Measurements from ENCODE around the gene ADAMTSL1.
"Not testable (repeated sequence)": the region's sequence is repeated elsewhere in the genome, so short reads cannot be mapped to it uniquely, and the experiment has no call there.

The ADAMTSL1 gene

GRCh38 chr9:18921366-18922075 is 447.6 kb downstream of the ADAMTSL1 start:
- no peak for DNase-seq

- no peak for DNase-seq
Measured at GRCh38 chr9:18922161-18922885, 448.4 kb downstream of the ADAMTSL1 start.

GRCh38 chr9:18923167-18923566 is 449.2 kb downstream of the ADAMTSL1 start:
- DNase-seq, result no peak

GRCh38 chr9:18923671-18924430 is 449.9 kb downstream of the ADAMTSL1 start:
- no peak for DNase-seq

- DNase-seq, result no peak
Measured at GRCh38 chr9:18925880-18926279, 451.9 kb downstream of the ADAMTSL1 start.

- no peak for DNase-seq
Measured at GRCh38 chr9:18926513-18926912, 452.6 kb downstream of the ADAMTSL1 start.

- no peak for DNase-seq
Measured at GRCh38 chr9:18928711-18929110, 454.8 kb downstream of the ADAMTSL1 start.

GRCh38 chr9:18930611-18931010 is 456.7 kb downstream of the ADAMTSL1 start:
- DNase-seq, result not testable (repeated sequence)

- DNase-seq, result no peak
Measured at GRCh38 chr9:18935541-18935940, 461.6 kb downstream of the ADAMTSL1 start.

- DNase-seq, result no peak
Measured at GRCh38 chr9:18936094-18936871, 462.3 kb downstream of the ADAMTSL1 start.

- DNase-seq, result no peak
Measured at GRCh38 chr9:18939943-18940342, 466.0 kb downstream of the ADAMTSL1 start.

GRCh38 chr9:18941060-18941740 is 467.2 kb downstream of the ADAMTSL1 start:
- DNase-seq, result no peak

- DNase-seq, result no peak
Measured at GRCh38 chr9:18942801-18943200, 468.8 kb downstream of the ADAMTSL1 start.

- no peak for DNase-seq
Measured at GRCh38 chr9:18947892-18948339, 474.0 kb downstream of the ADAMTSL1 start.

GRCh38 chr9:18951936-18952335 is 478.0 kb downstream of the ADAMTSL1 start:
- no peak for DNase-seq

- DNase-seq, result no peak
Measured at GRCh38 chr9:18955626-18956025, 481.7 kb downstream of the ADAMTSL1 start.

Data from CD4-positive, alpha-beta T cell treated with Interleukin-21 for 1 hour (primary cell).